Gastroesophageal sphincter (tissue), 4 donors: Measurements from ENCODE around the gene CDH26. TPM values are rescaled to one million over a fixed set of nuclear protein-coding genes. Genes with fewer than 3 reads are reported as not detected.
A peak's percentile ranks its signal among the peaks of the same experiment; 100 is the strongest.

Experiments
- ATAC-seq: fragments of 150-250 bp; one replicate; pipeline ENCODE4 v1.9.1; 2016; ENCODE audit warnings: mild to moderate bottlenecking, moderate library complexity
- H3K27ac ChIP-seq, 4 donors: fragments of 200-600 bp; sonication (generic) in 3 of 4; 1 replicate in 3 of 4; 2 replicates in 1 of 4; pipeline ENCODE4 v1.5.1; 2016 to 2019
- H3K27me3 ChIP-seq: fragments of 200-600 bp; sonication (generic); one replicate; pipeline ENCODE4 v1.5.1; 2019
- H3K36me3 ChIP-seq, 2 donors: fragments of 200-600 bp; sonication (generic); one replicate each; pipeline ENCODE4 v1.5.1; 2019; ENCODE audit warnings: control low read depth in 1 of 2
- H3K4me1 ChIP-seq, 3 donors: fragments of 200-600 bp; sonication (generic); 1 replicate in 2 of 3; 2 replicates in 1 of 3; pipeline ENCODE4 v1.5.1; 2016 to 2019; ENCODE audit warnings: control low read depth in 2 of 3
- H3K4me3 ChIP-seq, 2 donors: fragments of 200-600 bp; sonication (generic); one replicate each; pipeline ENCODE4 v1.5.1; 2019; ENCODE audit warnings: mild to moderate bottlenecking in 1 of 2, moderate library complexity in 1 of 2
- H3K9me3 ChIP-seq, 3 donors: fragments of 200-600 bp; sonication (generic); one replicate each; pipeline ENCODE4 v1.5.1; 2017 to 2019; ENCODE audit warnings: control low read depth in 2 of 3
- EP300 ChIP-seq: sonication (generic); formaldehyde crosslinking; IDR thresholded peaks from one replicate; pipeline ENCODE4 v1.6.1; 2017; ENCODE audit warnings: antibody characterized with exemption, mild to moderate bottlenecking
- POLR2A ChIP-seq, 2 donors: fragments of 450-650 bp; IDR thresholded peaks; one replicate each; pipeline ENCODE4 v1.6.1; 2017; ENCODE audit warnings: antibody characterized with exemption in 2 of 2, mild to moderate bottlenecking in 2 of 2, moderate library complexity in 1 of 2
- POLR2AphosphoS5 ChIP-seq: sonication (generic); formaldehyde crosslinking; IDR thresholded peaks from one replicate; pipeline ENCODE4 v1.6.1; 2017; ENCODE audit warnings: antibody characterized with exemption
- WGBS, 2 donors: methylation state at CpG; one replicate each; pipeline ENCODE4 v1.1.5; 2018; ENCODE audit warnings: low coverage in 1 of 2; 5-methylcytosine and 5-hydroxymethylcytosine counted together
- total RNA-seq, 4 donors: library from RNA; depleted of rRNA; stranded (reverse); fragments of >200 nt; gene quantifications; one replicate each; pipeline ENCODE4 v1.1.0, GENCODE V29; 2016
- TF ChIP-seq, protein P1 (sequence below), 4 experiments: fragments of 200-600 bp in 2 of 4; fragments of 450-650 bp in 2 of 4; sonication (generic) in 1 of 4; IDR thresholded peaks; one replicate each; pipeline ENCODE4 v1.5.1; 2017 to 2019; ENCODE audit warnings: antibody characterized with exemption in 4 of 4, mild to moderate bottlenecking in 2 of 4, moderate library complexity in 2 of 4

Gene CDH26
- total RNA-seq, 4 donors from 2014 or later = 0.39 to 1.1 (median 0.78) TPM

DNA sequence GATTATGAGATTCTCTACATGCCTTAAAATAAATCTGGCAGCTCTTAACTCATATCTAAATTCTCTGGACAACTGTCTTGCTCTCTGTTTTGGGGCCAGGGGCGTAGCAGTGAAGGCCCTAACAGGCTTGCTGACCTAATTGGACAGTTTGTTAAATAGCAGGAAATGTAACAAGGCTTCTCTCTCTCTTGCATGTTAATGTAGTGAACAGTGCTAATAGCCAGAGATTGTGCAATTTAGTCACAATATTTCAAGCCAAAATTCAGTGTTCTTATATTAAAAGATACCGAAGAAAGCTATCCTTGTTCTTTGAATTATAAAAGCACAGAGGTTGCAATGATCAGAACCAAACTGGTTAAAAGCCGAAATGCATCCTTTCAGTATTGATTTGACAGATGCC, 21.1 kb upstream of the CDH26 start:
- Histone ChIP-seq H3K4me1 (peaks cover 0 to 68% (median 35%) of the 10 kb centered on the region in 3 donors), H3K27me3 (no peaks in the 10 kb centered on the region), H3K4me3 (no peak overlapping the region), H3K36me3 (no peaks in the 10 kb centered on the region), H3K27ac (no peak overlapping the region), H3K9me3 (no peaks in the 10 kb centered on the region)
- TF ChIP-seq POLR2AphosphoS5 = no peak
- no peak for TF ChIP-seq EP300
- TF ChIP-seq, protein P1, sequence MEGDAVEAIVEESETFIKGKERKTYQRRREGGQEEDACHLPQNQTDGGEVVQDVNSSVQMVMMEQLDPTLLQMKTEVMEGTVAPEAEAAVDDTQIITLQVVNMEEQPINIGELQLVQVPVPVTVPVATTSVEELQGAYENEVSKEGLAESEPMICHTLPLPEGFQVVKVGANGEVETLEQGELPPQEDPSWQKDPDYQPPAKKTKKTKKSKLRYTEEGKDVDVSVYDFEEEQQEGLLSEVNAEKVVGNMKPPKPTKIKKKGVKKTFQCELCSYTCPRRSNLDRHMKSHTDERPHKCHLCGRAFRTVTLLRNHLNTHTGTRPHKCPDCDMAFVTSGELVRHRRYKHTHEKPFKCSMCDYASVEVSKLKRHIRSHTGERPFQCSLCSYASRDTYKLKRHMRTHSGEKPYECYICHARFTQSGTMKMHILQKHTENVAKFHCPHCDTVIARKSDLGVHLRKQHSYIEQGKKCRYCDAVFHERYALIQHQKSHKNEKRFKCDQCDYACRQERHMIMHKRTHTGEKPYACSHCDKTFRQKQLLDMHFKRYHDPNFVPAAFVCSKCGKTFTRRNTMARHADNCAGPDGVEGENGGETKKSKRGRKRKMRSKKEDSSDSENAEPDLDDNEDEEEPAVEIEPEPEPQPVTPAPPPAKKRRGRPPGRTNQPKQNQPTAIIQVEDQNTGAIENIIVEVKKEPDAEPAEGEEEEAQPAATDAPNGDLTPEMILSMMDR (IDR thresholded peaks at IDR 0.05) = no peak
- TF ChIP-seq POLR2A (IDR thresholded peaks at IDR 0.05) = no peak
- ATAC-seq = no peak
- 59 to 72% methylated on average over 2 to 3 of the region's 3 CpGs for WGBS, 2 donors

DNA sequence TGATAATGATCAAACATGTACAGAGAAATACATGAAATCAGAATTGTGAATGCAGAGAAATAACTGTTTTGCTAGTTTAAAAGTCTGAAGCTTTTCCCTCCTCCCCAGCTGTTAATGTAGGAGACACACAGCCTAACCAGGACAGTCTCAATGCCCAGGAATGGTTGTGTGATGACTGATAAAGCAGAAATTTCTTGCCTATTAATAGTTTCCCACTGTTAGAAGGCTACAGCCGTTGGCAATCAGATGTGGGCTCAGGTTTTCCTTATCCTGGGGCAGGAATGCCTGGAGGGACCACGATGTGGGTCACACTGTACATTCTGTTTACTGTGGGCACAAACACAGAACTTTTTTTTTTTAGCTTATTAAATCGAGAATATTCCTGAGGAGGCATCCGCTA, 20.0 kb upstream of the CDH26 start:
- peaks cover 0 to 75% (median 33%) of the 10 kb centered on the region in 3 donors for H3K4me1 ChIP-seq
- H3K36me3 ChIP-seq = peaks cover 0 to 6% of the 10 kb centered on the region in 2 donors
- H3K27me3 ChIP-seq = no peaks in the 10 kb centered on the region
- peak overlapping the region in 1 of 2 donors; percentile 73 for H3K4me3 ChIP-seq
- WGBS, 2 donors = 50 to 64% methylated on average over 3 to 4 of the region's 4 CpGs
- no peak for TF ChIP-seq POLR2A (IDR thresholded peaks at IDR 0.05)
- TF ChIP-seq, protein P1 (IDR thresholded peaks at IDR 0.05) = no peak
- TF ChIP-seq EP300 = no peak
- no peak for TF ChIP-seq POLR2AphosphoS5
- H3K27ac ChIP-seq = peak overlapping the region in 3 of 4 donors; percentile 93 to 97 (median 96)
- ATAC-seq = no peak
- H3K9me3 ChIP-seq = no peaks in the 10 kb centered on the region

DNA sequence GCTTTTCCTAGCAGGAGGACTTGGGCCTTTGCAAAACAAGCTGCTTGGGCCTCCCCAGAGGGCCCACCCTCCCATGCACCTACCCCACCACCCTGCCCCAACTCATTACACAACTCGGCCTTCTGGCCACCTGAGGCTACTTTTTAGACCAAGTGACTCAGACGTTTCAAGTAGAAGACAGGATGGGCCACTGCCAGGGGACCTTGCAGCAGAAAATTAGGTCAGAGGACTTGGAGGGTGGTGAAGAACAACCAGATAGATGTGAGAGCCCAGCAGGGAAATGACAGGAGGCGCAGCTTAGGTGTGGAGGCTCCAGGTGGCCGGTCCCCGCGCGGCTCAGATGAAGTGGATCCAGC, 19.5 kb upstream of the CDH26 start:
- Histone ChIP-seq H3K4me1 (peaks cover 0 to 73% (median 31%) of the 10 kb centered on the region in 3 donors), H3K27ac (peak overlapping the region in 3 of 4 donors; percentile 93 to 97 (median 96)), H3K27me3 (no peaks in the 10 kb centered on the region), H3K4me3 (peak overlapping the region in 1 of 2 donors; percentile 73), H3K36me3 (peaks cover 0 to 8% of the 10 kb centered on the region in 2 donors), H3K9me3 (no peaks in the 10 kb centered on the region)
- TF ChIP-seq POLR2A (IDR thresholded peaks at IDR 0.05) = no peak
- TF ChIP-seq EP300 = no peak
- no peak for TF ChIP-seq POLR2AphosphoS5
- TF ChIP-seq, protein P1 (IDR thresholded peaks at IDR 0.05) = no peak
- 84 to 100% methylated on average over 1 to 5 of the region's 7 CpGs for WGBS, 2 donors
- no peak for ATAC-seq

DNA sequence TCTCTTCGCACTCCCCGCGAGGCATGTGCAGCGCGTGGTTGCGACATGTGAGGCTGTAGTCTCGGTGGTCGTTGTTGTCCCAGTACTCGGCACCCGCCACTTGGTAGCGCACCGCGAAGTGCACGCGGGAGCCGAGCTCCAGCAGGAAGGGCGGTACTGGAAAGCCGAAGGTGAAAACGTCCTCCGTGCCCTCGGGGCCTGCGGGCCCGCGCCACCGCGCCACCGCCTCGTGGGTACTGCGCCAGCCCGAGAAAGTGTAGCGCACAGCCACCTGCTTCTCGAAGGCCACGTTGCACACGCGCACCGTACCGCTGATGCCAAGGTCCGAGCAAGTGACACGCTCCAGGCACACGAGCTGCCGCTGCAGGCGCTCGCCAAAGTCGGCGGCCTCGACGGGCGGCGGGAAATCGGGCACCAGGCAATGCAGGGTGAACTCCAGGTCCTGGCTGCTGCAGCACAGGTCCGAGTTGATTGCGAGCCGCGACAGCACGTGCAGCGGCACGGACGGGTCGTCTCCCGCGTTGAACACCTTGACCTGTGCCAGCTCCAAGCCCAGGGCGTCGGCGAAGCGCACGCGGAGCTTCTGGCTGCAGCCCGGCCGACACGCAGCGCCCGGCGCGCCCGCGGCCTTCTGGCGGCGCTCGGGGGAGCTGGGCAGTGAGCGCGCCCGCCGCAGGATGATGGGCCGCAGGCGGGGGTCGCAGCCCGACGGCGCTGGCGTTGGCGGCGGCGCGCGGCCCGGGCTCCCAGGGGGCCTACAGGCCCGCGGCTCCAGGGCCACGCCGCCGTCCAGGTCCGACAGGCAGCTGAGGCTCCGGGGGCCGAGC, 19.0 kb upstream of the CDH26 start:
- H3K27ac ChIP-seq = peak overlapping the region; percentile 77 to 97 (median 94)
- H3K4me1 ChIP-seq = peaks cover 0 to 73% (median 31%) of the 10 kb centered on the region in 3 donors
- H3K9me3 ChIP-seq = no peaks in the 10 kb centered on the region
- TF ChIP-seq POLR2A (IDR thresholded peaks at IDR 0.05) (no peak), POLR2AphosphoS5 (no peak), EP300 (no peak)
- TF ChIP-seq, protein P1 (IDR thresholded peaks at IDR 0.05) = no peak
- H3K27me3 ChIP-seq = no peaks in the 10 kb centered on the region
- peaks cover 0 to 14% of the 10 kb centered on the region in 2 donors for H3K36me3 ChIP-seq
- ATAC-seq = peak; percentile 16
- H3K4me3 ChIP-seq = peak overlapping the region; percentile 55 to 73
- WGBS, 2 donors = 80% methylated on average over 30 of the region's 104 CpGs; no CpG with 5 or more reads in 1 of the 2 donors

DNA sequence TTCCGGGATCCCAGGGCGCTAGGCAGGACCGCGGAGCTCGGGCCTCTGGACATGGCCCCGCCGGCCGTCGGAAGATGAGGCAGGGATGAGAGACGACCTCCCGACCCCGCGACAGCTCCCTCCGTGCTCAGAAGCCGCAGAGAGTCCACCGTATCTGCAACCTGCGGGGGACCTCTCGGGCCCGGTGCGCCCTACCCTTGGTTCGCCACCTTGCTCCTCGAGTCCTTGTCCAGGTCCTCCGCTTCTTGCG, 18.4 kb upstream of the CDH26 start:
- Histone ChIP-seq H3K36me3 (peaks cover 0 to 19% of the 10 kb centered on the region in 2 donors), H3K4me1 (peaks cover 0 to 75% (median 31%) of the 10 kb centered on the region in 3 donors), H3K4me3 (peak overlapping the region; percentile 55 to 73), H3K9me3 (no peaks in the 10 kb centered on the region), H3K27ac (peak overlapping the region; percentile 77 to 97 (median 94)), H3K27me3 (no peaks in the 10 kb centered on the region)
- TF ChIP-seq, protein P1 (IDR thresholded peaks at IDR 0.05) = no peak
- TF ChIP-seq POLR2AphosphoS5 (no peak), POLR2A (IDR thresholded peaks at IDR 0.05) (no peak), EP300 (no peak)
- 0% methylated on average over 7 of the region's 24 CpGs; no CpG with 5 or more reads in 1 of the 2 donors for WGBS, 2 donors
- no peak for ATAC-seq
